Gastroesophageal sphincter (tissue), 4 donors: ENCODE results near the gene ASAP2. TPM values are rescaled to one million over a fixed set of nuclear protein-coding genes. Genes with fewer than 3 reads are reported as not detected.

Experiments used
- ATAC-seq: fragments of 150-250 bp; one replicate; pipeline ENCODE4 v1.9.1; 2016; ENCODE audit warnings: mild to moderate bottlenecking, moderate library complexity
- H3K27ac ChIP-seq, 4 donors: fragments of 200-600 bp; sonication (generic) in 3 of 4; 1 replicate in 3 of 4; 2 replicates in 1 of 4; pipeline ENCODE4 v1.5.1; 2016 to 2019
- H3K27me3 ChIP-seq: fragments of 200-600 bp; sonication (generic); one replicate; pipeline ENCODE4 v1.5.1; 2019
- H3K36me3 ChIP-seq, 2 donors: fragments of 200-600 bp; sonication (generic); one replicate each; pipeline ENCODE4 v1.5.1; 2019; ENCODE audit warnings: control low read depth in 1 of 2
- H3K4me1 ChIP-seq, 3 donors: fragments of 200-600 bp; sonication (generic); 1 replicate in 2 of 3; 2 replicates in 1 of 3; pipeline ENCODE4 v1.5.1; 2016 to 2019; ENCODE audit warnings: control low read depth in 2 of 3
- H3K4me3 ChIP-seq, 2 donors: fragments of 200-600 bp; sonication (generic); one replicate each; pipeline ENCODE4 v1.5.1; 2019; ENCODE audit warnings: mild to moderate bottlenecking in 1 of 2, moderate library complexity in 1 of 2
- H3K9me3 ChIP-seq, 3 donors: fragments of 200-600 bp; sonication (generic); one replicate each; pipeline ENCODE4 v1.5.1; 2017 to 2019; ENCODE audit warnings: control low read depth in 2 of 3
- CTCF ChIP-seq, 4 experiments: fragments of 200-600 bp in 2 of 4; fragments of 450-650 bp in 2 of 4; sonication (generic) in 1 of 4; IDR thresholded peaks; one replicate each; pipeline ENCODE4 v1.5.1; 2017 to 2019; ENCODE audit warnings: antibody characterized with exemption in 4 of 4, mild to moderate bottlenecking in 2 of 4, moderate library complexity in 2 of 4
- EP300 ChIP-seq: sonication (generic); formaldehyde crosslinking; IDR thresholded peaks from one replicate; pipeline ENCODE4 v1.6.1; 2017; ENCODE audit warnings: antibody characterized with exemption, mild to moderate bottlenecking
- POLR2A ChIP-seq, 2 donors: fragments of 450-650 bp; IDR thresholded peaks; one replicate each; pipeline ENCODE4 v1.6.1; 2017; ENCODE audit warnings: antibody characterized with exemption in 2 of 2, mild to moderate bottlenecking in 2 of 2, moderate library complexity in 1 of 2
- POLR2AphosphoS5 ChIP-seq: sonication (generic); formaldehyde crosslinking; IDR thresholded peaks from one replicate; pipeline ENCODE4 v1.6.1; 2017; ENCODE audit warnings: antibody characterized with exemption
- WGBS, 2 donors: methylation state at CpG; one replicate each; pipeline ENCODE4 v1.1.5; 2018; ENCODE audit warnings: low coverage in 1 of 2; 5-methylcytosine and 5-hydroxymethylcytosine counted together
- total RNA-seq, 4 donors: library from RNA; depleted of rRNA; stranded (reverse); fragments of >200 nt; gene quantifications; one replicate each; pipeline ENCODE4 v1.1.0, GENCODE V29; 2016

The ASAP2 gene
- total RNA-seq, 4 donors from 2014 or later, result 18.3 to 31.4 (median 26.2) TPM

GRCh38 chr2:9300829-9301453, 94.3 kb downstream of the ASAP2 start:
- no peaks in the 10 kb centered on the region for H3K27me3 ChIP-seq
- no peak for ATAC-seq
- peaks cover 4 to 69% (median 18%) of the 10 kb centered on the region in 3 donors for H3K4me1 ChIP-seq
- TF ChIP-seq CTCF (IDR thresholded peaks at IDR 0.05) (no peak), EP300 (no peak), POLR2AphosphoS5 (no peak), POLR2A (IDR thresholded peaks at IDR 0.05) (no peak)
- no peaks in the 10 kb centered on the region for H3K9me3 ChIP-seq
- H3K36me3 ChIP-seq, result no peaks in the 10 kb centered on the region
- 22 to 56% methylated on average over 6 to 9 of the region's 10 CpGs for WGBS, 2 donors
- H3K4me3 ChIP-seq, result no peak overlapping the region
- H3K27ac ChIP-seq, result peak overlapping the region in 2 of 4 donors; percentile 7 to 12

GRCh38 chr2:9302755-9303154, 96.1 kb downstream of the ASAP2 start:
- 67 to 75% methylated on average over 1 of the region's 2 CpGs for WGBS, 2 donors
- Histone ChIP-seq H3K9me3 (no peaks in the 10 kb centered on the region), H3K27me3 (no peaks in the 10 kb centered on the region), H3K36me3 (no peaks in the 10 kb centered on the region), H3K4me1 (peaks cover 1 to 70% (median 14%) of the 10 kb centered on the region in 3 donors), H3K4me3 (no peak overlapping the region), H3K27ac (no peak overlapping the region)
- no peak for TF ChIP-seq EP300
- no peak for TF ChIP-seq POLR2AphosphoS5
- TF ChIP-seq CTCF (IDR thresholded peaks at IDR 0.05), result no peak
- no peak for TF ChIP-seq POLR2A (IDR thresholded peaks at IDR 0.05)
- no peak for ATAC-seq

GRCh38 chr2:9303528-9304225, 97.1 kb downstream of the ASAP2 start:
- ATAC-seq, result no peak
- TF ChIP-seq CTCF (IDR thresholded peaks at IDR 0.05), result no peak
- TF ChIP-seq POLR2AphosphoS5, result no peak
- TF ChIP-seq POLR2A (IDR thresholded peaks at IDR 0.05), result no peak
- TF ChIP-seq EP300, result no peak
- WGBS, 2 donors, result 83 to 88% methylated on average over 3 to 8 of the region's 11 CpGs

GRCh38 chr2:9306911-9307310, 100.3 kb downstream of the ASAP2 start:
- ATAC-seq, result no peak
- Histone ChIP-seq H3K27me3 (no peaks in the 10 kb centered on the region), H3K36me3 (no peaks in the 10 kb centered on the region), H3K27ac (peak overlapping the region in 3 of 4 donors; percentile 37 to 66 (median 56)), H3K9me3 (no peaks in the 10 kb centered on the region), H3K4me3 (no peak overlapping the region), H3K4me1 (peaks cover 0 to 70% (median 27%) of the 10 kb centered on the region in 3 donors)
- TF ChIP-seq EP300, result no peak
- TF ChIP-seq CTCF (IDR thresholded peaks at IDR 0.05), result no peak
- no peak for TF ChIP-seq POLR2AphosphoS5
- TF ChIP-seq POLR2A (IDR thresholded peaks at IDR 0.05), result no peak
- 50% methylated on average over 2 of the region's 8 CpGs; no CpG with 5 or more reads in 1 of the 2 donors for WGBS, 2 donors

More at GRCh38 chr2:9303528-9304225, 97.1 kb downstream of the ASAP2 start:
- Histone ChIP-seq H3K9me3 (no peaks in the 10 kb centered on the region), H3K4me1 (peaks cover 0 to 70% (median 13%) of the 10 kb centered on the region in 3 donors), H3K27me3 (no peaks in the 10 kb centered on the region), H3K36me3 (no peaks in the 10 kb centered on the region), H3K27ac (no peak overlapping the region), H3K4me3 (no peak overlapping the region)

GRCh38 chr2:9307535-9307934, 100.9 kb downstream of the ASAP2 start:
- H3K27me3 ChIP-seq, result no peaks in the 10 kb centered on the region
- no peak for ATAC-seq
- H3K27ac ChIP-seq, result peak overlapping the region in 3 of 4 donors; percentile 37 to 66 (median 56)
- H3K4me3 ChIP-seq, result no peak overlapping the region
- no peaks in the 10 kb centered on the region for H3K36me3 ChIP-seq
- 30 to 56% methylated on average over 1 to 4 of the region's 7 CpGs for WGBS, 2 donors
- H3K9me3 ChIP-seq, result no peaks in the 10 kb centered on the region
- TF ChIP-seq EP300 (no peak), CTCF (IDR thresholded peaks at IDR 0.05) (no peak), POLR2AphosphoS5 (no peak), POLR2A (IDR thresholded peaks at IDR 0.05) (no peak)
- peaks cover 0 to 70% (median 27%) of the 10 kb centered on the region in 3 donors for H3K4me1 ChIP-seq
